ENCODE measurements around the gene RANBP6.
A peak's percentile ranks its signal among the peaks of the same experiment; 100 is the strongest.

The RANBP6 gene

GRCh38 chr9:6007058-6007769 is 8.2 kb downstream of the RANBP6 start:
- DNase-seq = peak; percentile 97

DNA sequence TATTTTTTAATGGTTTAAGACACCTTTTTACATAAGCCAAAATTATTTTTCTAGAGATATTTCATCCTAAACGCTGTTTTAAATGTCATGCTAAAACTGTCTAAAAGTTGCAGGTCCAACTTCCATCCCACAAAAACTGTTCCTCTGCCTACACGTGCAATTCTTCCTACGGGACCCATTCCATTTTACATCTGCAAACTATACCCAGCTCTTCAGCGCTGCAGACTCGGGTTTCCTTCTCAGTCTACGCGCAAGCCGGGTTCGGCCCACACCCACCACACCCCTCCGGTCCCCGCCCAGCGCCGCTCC is 8.7 kb downstream of the RANBP6 start:
- no peak for DNase-seq

- DNase-seq = no peak
These were observed 14.5 kb downstream of the RANBP6 start for GRCh38 chr9:6000955-6001354.

DNA sequence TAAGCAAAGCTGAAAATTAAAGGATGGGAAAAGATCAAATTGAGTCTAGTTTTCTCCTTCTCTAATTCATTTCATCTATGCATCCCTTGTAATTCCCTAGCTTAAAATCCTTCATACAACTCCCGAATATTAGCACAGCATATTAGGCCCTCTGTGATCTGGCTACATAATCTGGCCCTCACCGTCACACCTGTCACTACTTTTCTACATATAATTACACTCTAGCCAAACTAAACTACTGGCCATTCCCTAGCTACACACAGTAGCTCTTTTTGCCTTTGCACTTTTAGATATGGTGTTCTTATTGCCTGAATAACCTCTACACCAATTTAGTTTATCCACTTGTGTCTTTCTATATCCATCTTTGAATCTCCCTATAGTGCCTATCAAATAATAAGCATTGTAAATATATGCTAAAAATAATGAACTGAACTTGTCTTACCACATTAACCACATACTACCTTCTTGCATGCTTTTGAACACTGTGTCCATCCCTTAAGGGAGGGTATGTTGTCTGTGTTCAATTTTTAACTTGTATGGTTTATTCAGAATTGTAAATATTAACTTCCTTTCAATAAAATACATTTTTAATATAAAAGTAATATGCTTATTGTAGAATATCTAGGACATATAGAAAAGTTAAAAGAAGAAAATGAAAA is 15.9 kb downstream of the RANBP6 start:
- DNase-seq = no peak

DNA sequence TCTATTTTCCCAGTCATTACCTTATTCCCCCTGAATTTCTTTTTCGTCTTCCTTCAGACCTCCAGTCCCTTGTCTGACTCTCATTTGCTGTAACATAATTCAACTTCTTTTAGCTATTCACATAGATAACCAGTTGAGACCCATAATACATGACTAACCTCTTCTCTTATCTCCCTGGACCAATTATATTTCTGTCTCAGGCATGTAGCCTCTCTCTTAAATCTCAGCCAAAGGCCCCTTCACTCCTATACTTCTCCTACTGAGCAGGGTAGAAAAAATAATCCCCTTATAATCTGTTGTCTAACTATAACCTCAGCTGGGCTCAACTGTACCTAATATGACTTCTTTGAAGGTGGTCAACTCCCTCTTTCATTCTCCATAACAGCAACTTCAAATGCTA is 20.9 kb downstream of the RANBP6 start:
- DNase-seq = no peak

DNA sequence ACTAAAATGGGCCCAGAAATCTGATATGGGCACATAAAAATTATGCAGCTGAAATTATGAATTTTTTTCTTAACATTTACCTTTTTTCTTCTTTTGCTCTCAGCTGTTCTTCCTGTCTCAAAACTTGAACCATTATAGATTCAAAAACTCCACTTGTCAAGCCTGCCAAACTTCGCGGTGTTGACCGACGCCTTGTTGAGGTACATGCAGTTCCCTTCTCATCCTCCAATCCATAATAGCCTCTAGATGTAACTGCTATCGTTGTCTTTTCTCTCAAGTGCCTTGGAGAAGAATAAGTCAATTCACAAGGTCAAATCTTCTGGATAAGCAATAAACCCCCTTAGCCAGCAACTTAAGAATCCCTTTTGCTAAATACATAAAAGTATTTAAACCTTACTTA is 27.2 kb downstream of the RANBP6 start:
- no peak for DNase-seq

GRCh38 chr9:5983042-5983441 is 32.4 kb downstream of the RANBP6 start:
- DNase-seq = no peak

GRCh38 chr9:5982317-5982716 is 33.1 kb downstream of the RANBP6 start:
- no peak for DNase-seq

DNA sequence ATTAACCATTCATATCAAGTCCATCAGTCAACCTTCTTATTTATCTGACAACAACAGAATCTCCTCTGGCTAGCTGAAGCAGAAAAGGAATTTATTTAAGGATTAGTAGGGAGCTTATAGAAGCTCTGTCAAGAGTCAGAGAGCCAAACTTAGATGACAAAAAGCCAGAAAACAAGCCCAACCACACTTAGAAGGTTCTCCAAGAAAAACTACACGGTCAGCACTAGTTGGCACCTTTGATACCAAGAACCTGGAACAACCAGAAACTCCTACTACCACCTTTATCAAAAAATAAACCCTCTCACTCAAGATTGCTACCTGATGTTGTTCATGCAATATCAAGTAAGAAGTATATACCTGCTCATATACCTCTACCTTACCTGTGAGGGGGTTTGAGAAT is 36.9 kb downstream of the RANBP6 start:
- no peak for DNase-seq

GRCh38 chr9:5976674-5977397 is 38.6 kb downstream of the RANBP6 start:
- DNase-seq = no peak

DNA sequence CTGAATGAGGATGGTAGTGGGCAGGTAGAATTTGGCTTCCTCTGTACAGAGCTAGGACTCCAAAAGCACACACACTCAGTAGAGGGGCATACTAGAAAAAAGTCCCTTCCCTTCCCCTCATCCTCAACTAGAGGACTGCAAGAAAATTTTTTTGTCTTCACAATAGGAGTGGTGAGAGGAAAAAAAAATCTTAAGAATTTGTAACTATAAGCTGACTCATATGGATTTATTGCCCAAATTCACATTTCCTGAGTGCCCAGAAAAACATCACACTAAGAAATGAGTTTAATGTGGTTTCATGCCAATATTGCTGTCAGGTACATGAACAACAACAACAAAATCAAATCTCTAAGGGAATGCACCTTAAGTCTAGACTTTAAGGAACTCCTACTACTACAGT is 43.7 kb downstream of the RANBP6 start:
- DNase-seq = no peak
